GM12878 (cell line): ENCODE data around the gene NHERF1.

Source experiments
- ATF3 ChIP-seq: IDR thresholded peaks from 2 replicates; pipeline ENCODE4 v1.6.1; 2011; ENCODE audit warnings: low read depth, mild to moderate bottlenecking, low read length, moderate library complexity, borderline replicate concordance; ENCODE audit errors: extremely low read depth
- CEBPZ ChIP-seq: fragments of 150-350 bp; IDR thresholded peaks from 2 replicates; pipeline ENCODE4 v1.6.1; 2016; ENCODE audit warnings: low read depth, low read length
- ETV6 ChIP-seq, 2 experiments: fragments of 450-650 bp in 1 of 2; IDR thresholded peaks in 1 of 2; conservative IDR thresholded peaks in 1 of 2; 2 replicates each; pipeline ENCODE4 v1.6.1; 2014; ENCODE audit warnings: antibody characterized with exemption in 1 of 2, borderline replicate concordance in 1 of 2, low read depth in 1 of 2, mild to moderate bottlenecking in 1 of 2, moderate library complexity in 1 of 2
- GABPA ChIP-seq: IDR thresholded peaks from 2 replicates; pipeline ENCODE4 v1.6.1; 2014; ENCODE audit warnings: antibody characterized with exemption, low read depth, mild to moderate bottlenecking, inconsistent platforms
- IKZF1 ChIP-seq: fragments of 450-650 bp; conservative IDR thresholded peaks from 2 replicates; pipeline ENCODE4 v1.6.1; 2017; ENCODE audit warnings: antibody characterized with exemption, mild to moderate bottlenecking
- MXI1 ChIP-seq: fragments of 150-350 bp; IDR thresholded peaks from 2 replicates; pipeline ENCODE4 v1.6.1; 2011; ENCODE audit warnings: low read depth, mild to moderate bottlenecking, inconsistent platforms, low read length, improper control_type of control experiment
- POLR2A ChIP-seq: IDR thresholded peaks from 2 replicates; pipeline ENCODE4 v1.6.1; 2011; ENCODE audit warnings: low read depth, mild to moderate bottlenecking, low read length
- SMARCA5 ChIP-seq: fragments of 450-650 bp; IDR thresholded peaks from 2 replicates; pipeline ENCODE4 v1.6.1; 2017; ENCODE audit warnings: mild to moderate bottlenecking
- TCF7 ChIP-seq: IDR thresholded peaks from 2 replicates; pipeline ENCODE4 v1.6.1; 2014; ENCODE audit warnings: antibody characterized with exemption, borderline replicate concordance
- ZBTB4 ChIP-seq: fragments of 450-650 bp; formaldehyde crosslinking; IDR thresholded peaks from 2 replicates; pipeline ENCODE4 v1.4.0; 2022; ENCODE audit warnings: mild to moderate bottlenecking, moderate library complexity

GRCh38 chr17:74756891-74757290 lies 8.5 kb downstream of the NHERF1 start:
- TF ChIP-seq SMARCA5 (no peak), ETV6 (conservative IDR thresholded peaks at IDR 0.05 in 1 of 2, IDR thresholded peaks at IDR 0.05 in 1 of 2; ENCODE audit: borderline replicate concordance in 1 of 2, low read depth in 1 of 2) (no peak), MXI1 (no peak), POLR2A (no peak), CEBPZ (no peak), ZBTB4 (CRISPR knock-in tag) (no peak), ATF3 (no peak), IKZF1 (no peak), TCF7 (no peak), GABPA (no peak)
